Measurements from ENCODE around the gene ANKRD33. TPM values are rescaled to one million over a fixed set of nuclear protein-coding genes. Genes with fewer than 3 reads are reported as not detected.

The ANKRD33 gene
- total and polyA plus RNA-seq, 2 experiments from 2014 or later, result 0.27 to 1.7 TPM

DNA sequence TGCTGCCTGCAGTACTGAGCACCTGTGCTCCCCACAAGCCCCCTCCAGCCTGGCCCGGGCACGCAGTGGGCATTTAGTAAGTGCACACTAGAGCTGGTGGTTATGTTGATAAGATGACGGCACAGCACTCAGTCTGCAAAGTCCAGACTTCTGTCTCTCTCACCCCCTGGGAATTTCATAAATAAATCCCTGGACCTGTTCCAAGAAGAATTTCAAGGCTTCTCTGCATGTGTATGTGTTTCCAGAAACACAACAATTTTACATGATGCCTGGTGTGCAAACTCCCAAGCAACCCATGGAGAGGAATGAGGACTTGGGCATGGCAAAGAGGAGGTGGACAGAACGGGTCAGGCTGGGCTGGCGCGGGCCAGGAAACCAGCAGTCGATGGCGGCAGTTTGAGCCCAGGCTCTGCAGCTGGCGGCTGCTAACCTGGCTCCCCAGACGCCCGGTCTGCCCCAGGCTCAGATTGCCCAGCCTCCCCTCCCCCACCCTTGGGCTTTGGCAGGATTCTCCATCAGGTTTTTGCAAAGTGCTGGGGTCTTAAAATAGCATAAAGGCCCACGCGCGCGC is 53.2 kb downstream of the ANKRD33 start:
- Histone ChIP-seq H3K36me3 (ENCODE audit: insufficient read depth) (no peaks in the 10 kb centered on the region), H3K4me2 (no peak overlapping the region), H4K20me1 (replicated peaks; ENCODE audit: insufficient read depth) (no peaks in the 10 kb centered on the region), H3K9me2 (ENCODE audit: insufficient read depth) (no peaks in the 10 kb centered on the region), H3K79me2 (replicated peaks; ENCODE audit: insufficient read depth) (no peaks in the 10 kb centered on the region), H3K4me1 (ENCODE audit: insufficient read depth) (no peaks in the 10 kb centered on the region), H3K27me3 (ENCODE audit: insufficient read depth) (no peaks in the 10 kb centered on the region), H3K27ac (ENCODE audit: low read depth) (no peak overlapping the region), H3F3A (replicated peaks; ENCODE audit: low read depth) (no peaks in the 10 kb centered on the region), H2AFZ (peak overlapping the region; percentile 80; the same call in 1 of the 2 replicates), H3K4me3 (no peak overlapping the region)
- H3K4me3 Mint-ChIP-seq, result no peak overlapping the region
- H3K36me3 Mint-ChIP-seq (ENCODE audit: low read depth), result peaks cover 5% of the 10 kb centered on the region; the same call in 1 of the 3 replicates
- TF ChIP-seq JUNB (IDR thresholded peaks at IDR 0.05; ENCODE audit: unreplicated experiment) (no peak), STAT1 (IDR thresholded peaks at IDR 0.05; ENCODE audit: unreplicated experiment) (no peak), ZNF114 (CRISPR knock-in tag; IDR thresholded peaks at IDR 0.05) (no peak), POLR2AphosphoS5 (IDR thresholded peaks at IDR 0.05; ENCODE audit: low read depth) (no peak), NANOG (IDR thresholded peaks at IDR 0.05; ENCODE audit: borderline replicate concordance) (no peak), ZNF462 (CRISPR knock-in tag; IDR thresholded peaks at IDR 0.05) (no peak), EZH2 (IDR thresholded peaks at IDR 0.05; ENCODE audit: low read depth, unreplicated experiment) (no peak), EZH2phosphoT487 (IDR thresholded peaks at IDR 0.05; ENCODE audit: unreplicated experiment) (no peak), ETS1 (IDR thresholded peaks at IDR 0.05) (no peak), ZNF331 (CRISPR knock-in tag; IDR thresholded peaks at IDR 0.05; ENCODE audit: low read depth) (no peak), CREB1 (CRISPR knock-in tag; IDR thresholded peaks at IDR 0.05; ENCODE audit: low read depth) (no peak)
- TF ChIP-seq, protein P1, sequence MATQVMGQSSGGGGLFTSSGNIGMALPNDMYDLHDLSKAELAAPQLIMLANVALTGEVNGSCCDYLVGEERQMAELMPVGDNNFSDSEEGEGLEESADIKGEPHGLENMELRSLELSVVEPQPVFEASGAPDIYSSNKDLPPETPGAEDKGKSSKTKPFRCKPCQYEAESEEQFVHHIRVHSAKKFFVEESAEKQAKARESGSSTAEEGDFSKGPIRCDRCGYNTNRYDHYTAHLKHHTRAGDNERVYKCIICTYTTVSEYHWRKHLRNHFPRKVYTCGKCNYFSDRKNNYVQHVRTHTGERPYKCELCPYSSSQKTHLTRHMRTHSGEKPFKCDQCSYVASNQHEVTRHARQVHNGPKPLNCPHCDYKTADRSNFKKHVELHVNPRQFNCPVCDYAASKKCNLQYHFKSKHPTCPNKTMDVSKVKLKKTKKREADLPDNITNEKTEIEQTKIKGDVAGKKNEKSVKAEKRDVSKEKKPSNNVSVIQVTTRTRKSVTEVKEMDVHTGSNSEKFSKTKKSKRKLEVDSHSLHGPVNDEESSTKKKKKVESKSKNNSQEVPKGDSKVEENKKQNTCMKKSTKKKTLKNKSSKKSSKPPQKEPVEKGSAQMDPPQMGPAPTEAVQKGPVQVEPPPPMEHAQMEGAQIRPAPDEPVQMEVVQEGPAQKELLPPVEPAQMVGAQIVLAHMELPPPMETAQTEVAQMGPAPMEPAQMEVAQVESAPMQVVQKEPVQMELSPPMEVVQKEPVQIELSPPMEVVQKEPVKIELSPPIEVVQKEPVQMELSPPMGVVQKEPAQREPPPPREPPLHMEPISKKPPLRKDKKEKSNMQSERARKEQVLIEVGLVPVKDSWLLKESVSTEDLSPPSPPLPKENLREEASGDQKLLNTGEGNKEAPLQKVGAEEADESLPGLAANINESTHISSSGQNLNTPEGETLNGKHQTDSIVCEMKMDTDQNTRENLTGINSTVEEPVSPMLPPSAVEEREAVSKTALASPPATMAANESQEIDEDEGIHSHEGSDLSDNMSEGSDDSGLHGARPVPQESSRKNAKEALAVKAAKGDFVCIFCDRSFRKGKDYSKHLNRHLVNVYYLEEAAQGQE (IDR thresholded peaks at IDR 0.05; ENCODE audit: unreplicated experiment), result no peak
- TF ChIP-seq, protein P2, sequence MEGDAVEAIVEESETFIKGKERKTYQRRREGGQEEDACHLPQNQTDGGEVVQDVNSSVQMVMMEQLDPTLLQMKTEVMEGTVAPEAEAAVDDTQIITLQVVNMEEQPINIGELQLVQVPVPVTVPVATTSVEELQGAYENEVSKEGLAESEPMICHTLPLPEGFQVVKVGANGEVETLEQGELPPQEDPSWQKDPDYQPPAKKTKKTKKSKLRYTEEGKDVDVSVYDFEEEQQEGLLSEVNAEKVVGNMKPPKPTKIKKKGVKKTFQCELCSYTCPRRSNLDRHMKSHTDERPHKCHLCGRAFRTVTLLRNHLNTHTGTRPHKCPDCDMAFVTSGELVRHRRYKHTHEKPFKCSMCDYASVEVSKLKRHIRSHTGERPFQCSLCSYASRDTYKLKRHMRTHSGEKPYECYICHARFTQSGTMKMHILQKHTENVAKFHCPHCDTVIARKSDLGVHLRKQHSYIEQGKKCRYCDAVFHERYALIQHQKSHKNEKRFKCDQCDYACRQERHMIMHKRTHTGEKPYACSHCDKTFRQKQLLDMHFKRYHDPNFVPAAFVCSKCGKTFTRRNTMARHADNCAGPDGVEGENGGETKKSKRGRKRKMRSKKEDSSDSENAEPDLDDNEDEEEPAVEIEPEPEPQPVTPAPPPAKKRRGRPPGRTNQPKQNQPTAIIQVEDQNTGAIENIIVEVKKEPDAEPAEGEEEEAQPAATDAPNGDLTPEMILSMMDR (conservative IDR thresholded peaks at IDR 0.05; ENCODE audit: low read depth in 2 of 2), result no peak
- peaks cover 14% of the 10 kb centered on the region for H3K27me3 Mint-ChIP-seq (ENCODE audit: insufficient read depth, low read depth, poor library complexity)
- H3K4me1 Mint-ChIP-seq, result peaks cover 7% of the 10 kb centered on the region
- H3K27ac Mint-ChIP-seq, result no peak overlapping the region
- ATAC-seq (no peak; the same call in none of the 3 replicates), DNase-seq (ENCODE audit: low spot score) (peak; percentile 34)
- H3K9me3 Mint-ChIP-seq, result peaks cover 14% of the 10 kb centered on the region
